CD4-positive, CD25-positive, alpha-beta regulatory T cell (primary cell): ENCODE measurements around the gene PCDHB12. TPM values are rescaled to one million over a fixed set of nuclear protein-coding genes. Genes with fewer than 3 reads are reported as not detected.
"Not testable (repeated sequence)": the region's sequence is repeated elsewhere in the genome, so short reads cannot be mapped to it uniquely, and the experiment has no call there.

Source experiments
- ATAC-seq, 2 donors: fragments of 150-1000 bp; cut with Tn5 transposase; one replicate each; pipeline ENCODE4 v1.10.0; 2021; ENCODE audit warnings: low read depth in 2 of 2, moderate number of reproducible peaks in 2 of 2, moderate library complexity in 1 of 2
- DNase-seq, 3 donors: peaks; one replicate each; pipeline versions ENCODE4 v3.0.0 to v3.0.0-alpha.2; 2012 to 2022; ENCODE audit warnings: mixed read lengths in 1 of 3
- H3K27ac ChIP-seq: one replicate; pipeline ENCODE4 v1.7.0; 2013; ENCODE audit warnings: mild to moderate bottlenecking, low read length; ENCODE audit not compliant: insufficient read depth, poor library complexity, severe bottlenecking
- H3K27me3 ChIP-seq: one replicate; pipeline ENCODE4 v1.7.0; 2013; ENCODE audit warnings: low read length; ENCODE audit not compliant: control insufficient read depth, insufficient read depth
- H3K36me3 ChIP-seq: one replicate; pipeline ENCODE4 v1.7.0; 2013; ENCODE audit warnings: mild to moderate bottlenecking, low read length, moderate library complexity; ENCODE audit not compliant: control insufficient read depth, insufficient read depth
- H3K4me1 ChIP-seq: 2 replicates; pipeline ENCODE4 v1.7.0; 2013; ENCODE audit warnings: mild to moderate bottlenecking, low read length; ENCODE audit not compliant: insufficient read depth, control insufficient read depth, poor library complexity, severe bottlenecking
- H3K4me3 ChIP-seq: one replicate; pipeline ENCODE4 v1.7.0; 2013; ENCODE audit warnings: low read depth, mild to moderate bottlenecking, low read length, moderate library complexity
- H3K9me3 ChIP-seq, 2 experiments: 1 replicate in 1 of 2; 2 replicates in 1 of 2; pipeline ENCODE4 v1.7.0; 2013; ENCODE audit warnings: low read length in 2 of 2, mild to moderate bottlenecking in 1 of 2, moderate library complexity in 1 of 2; ENCODE audit not compliant: control insufficient read depth in 2 of 2
- H3K27ac Mint-ChIP-seq, 3 donors: one replicate each; pipeline ENCODE4 v1.8.0; 2020 to 2022; ENCODE audit warnings: mild to moderate bottlenecking in 3 of 3, mixed read lengths in 3 of 3, moderate library complexity in 2 of 3
- H3K27me3 Mint-ChIP-seq: one replicate; pipeline ENCODE4 v1.8.0; 2022; ENCODE audit warnings: mild to moderate bottlenecking, mixed read lengths
- H3K36me3 Mint-ChIP-seq: one replicate; pipeline ENCODE4 v1.8.0; 2020; ENCODE audit warnings: mixed read lengths
- H3K4me1 Mint-ChIP-seq, 4 donors: one replicate each; pipeline ENCODE4 v1.8.0; 2020 to 2022; ENCODE audit warnings: mixed read lengths in 4 of 4, mild to moderate bottlenecking in 1 of 4
- H3K4me3 Mint-ChIP-seq, 4 donors: one replicate each; pipeline ENCODE4 v1.8.0; 2020 to 2022; ENCODE audit warnings: mild to moderate bottlenecking in 4 of 4, mixed read lengths in 4 of 4, moderate library complexity in 3 of 4
- H3K9me3 Mint-ChIP-seq, 7 donors: one replicate each; pipeline ENCODE4 v1.8.0; 2020 to 2022; ENCODE audit warnings: mixed read lengths in 7 of 7, mild to moderate bottlenecking in 3 of 7, moderate library complexity in 2 of 7
- polyA plus RNA-seq, 4 donors: library from polyadenylated mRNA; unstranded; fragments of 300-500 nt; fragmentation: Illumina TruSeq; gene quantifications; one replicate each; pipeline ENCODE4 v1.2.3, GENCODE V29; 2021
- total RNA-seq: library from RNA; stranded (reverse); gene quantifications from one replicate; pipeline ENCODE4 v1.2.3, GENCODE V29; 2022

Gene PCDHB12
- total and polyA plus RNA-seq, 5 donors from 2014 or later, result not detected

- Histone ChIP-seq H3K4me1 (no peaks in the 10 kb centered on the region), H3K9me3 (no peaks in the 10 kb centered on the region)
- H3K36me3 Mint-ChIP-seq, result peaks cover 6% of the 10 kb centered on the region
These were observed 28.2 kb upstream of the PCDHB12 start for GRCh38 chr5:141180313-141180712.

GRCh38 chr5:141182248-141182647, 26.3 kb upstream of the PCDHB12 start, which contains the start of gene PCDHB16:
Gene PCDHB16 (plus strand): TSS chr5:141182387. CDS start chr5:141182560, 173 bp downstream.
- H3K27me3 Mint-ChIP-seq, result peaks cover 14% of the 10 kb centered on the region
- Histone ChIP-seq H3K4me1 (no peaks in the 10 kb centered on the region), H3K27ac (no peak within 1 kb of the TSS), H3K27me3 (peaks cover 6% of the 10 kb centered on the region), H3K9me3 (no peaks in the 10 kb centered on the region), H3K4me3 (no peak within 1 kb of the TSS), H3K36me3 (no peaks in the 10 kb centered on the region)
- no peak within 1 kb of the TSS for H3K4me3 Mint-ChIP-seq
- H3K27ac Mint-ChIP-seq, result no peak within 1 kb of the TSS
- H3K36me3 Mint-ChIP-seq, result peaks cover 6% of the 10 kb centered on the region
- DNase-seq, result no peak
- H3K9me3 Mint-ChIP-seq, result peaks cover 0 to 27% (median 8%) of the 10 kb centered on the region in 7 donors
- peaks cover 0 to 6% (median 2%) of the 10 kb centered on the region in 4 donors for H3K4me1 Mint-ChIP-seq
- no peak for ATAC-seq

More at GRCh38 chr5:141180313-141180712, 28.2 kb upstream of the PCDHB12 start:
- no peak overlapping the region for H3K4me3 Mint-ChIP-seq
- ATAC-seq (no peak), DNase-seq (no peak)
- no peaks in the 10 kb centered on the region for H3K4me1 Mint-ChIP-seq
- H3K27me3 Mint-ChIP-seq, result peaks cover 4% of the 10 kb centered on the region
- Histone ChIP-seq H3K36me3 (no peaks in the 10 kb centered on the region), H3K27me3 (peaks cover 9% of the 10 kb centered on the region), H3K27ac (no peak overlapping the region), H3K4me3 (no peak overlapping the region)
- H3K27ac Mint-ChIP-seq, result no peak overlapping the region
- peaks cover 0 to 19% (median 6%) of the 10 kb centered on the region in 7 donors for H3K9me3 Mint-ChIP-seq

GRCh38 chr5:141184117-141184855, 24.2 kb upstream of the PCDHB12 start:
- H3K27ac ChIP-seq, H3K36me3 ChIP-seq, H3K4me1 Mint-ChIP-seq, DNase-seq, H3K9me3 ChIP-seq, ATAC-seq, H3K27me3 ChIP-seq, H3K36me3 Mint-ChIP-seq, H3K4me3 ChIP-seq, H3K4me3 Mint-ChIP-seq, H3K4me1 ChIP-seq, H3K27ac Mint-ChIP-seq: not testable (repeated sequence)
- H3K27me3 Mint-ChIP-seq, result peaks cover 19% of the 10 kb centered on the region
- H3K9me3 Mint-ChIP-seq, result peaks cover 0 to 31% (median 12%) of the 10 kb centered on the region in 7 donors

GRCh38 chr5:141186897-141187512, 21.5 kb upstream of the PCDHB12 start, which contains the start of gene PCDHB9:
Gene PCDHB9 (plus strand): TSS chr5:141187161. CDS start chr5:141187319, 158 bp downstream.
- no peak for ATAC-seq
- H3K27me3 Mint-ChIP-seq, result peaks cover 21% of the 10 kb centered on the region

GRCh38 chr5:141188682-141189081, 19.8 kb upstream of the PCDHB12 start:
- DNase-seq, result not testable (repeated sequence)

More at GRCh38 chr5:141186897-141187512, 21.5 kb upstream of the PCDHB12 start, which contains the start of gene PCDHB9:
- Histone ChIP-seq H3K9me3 (peaks cover 0 to 2% of the 10 kb centered on the region in 2 experiments), H3K4me1 (no peaks in the 10 kb centered on the region), H3K27me3 (peaks cover 3% of the 10 kb centered on the region), H3K36me3 (no peaks in the 10 kb centered on the region), H3K4me3 (peak within 1 kb of the TSS; percentile 27), H3K27ac (no peak within 1 kb of the TSS)
- Mint-ChIP-seq H3K36me3 (peaks cover 14% of the 10 kb centered on the region), H3K4me3 (peak within 1 kb of the TSS in 2 of 4 donors; percentile 12 to 49), H3K9me3 (peaks cover 0 to 39% (median 14%) of the 10 kb centered on the region in 7 donors), H3K4me1 (peaks cover 0 to 11% (median 2%) of the 10 kb centered on the region in 4 donors), H3K27ac (no peak within 1 kb of the TSS)
- peak in 2 of 3 donors; percentile 9 to 13 for DNase-seq

GRCh38 chr5:141189131-141189530, 19.4 kb upstream of the PCDHB12 start:
- H3K4me1 ChIP-seq, ATAC-seq, H3K27ac ChIP-seq, H3K9me3 ChIP-seq, H3K4me3 Mint-ChIP-seq, H3K27me3 ChIP-seq, DNase-seq, H3K4me3 ChIP-seq, H3K27ac Mint-ChIP-seq, H3K36me3 ChIP-seq: not testable (repeated sequence)
- Mint-ChIP-seq H3K36me3 (peaks cover 14% of the 10 kb centered on the region), H3K27me3 (peaks cover 20% of the 10 kb centered on the region), H3K4me1 (peaks cover 0 to 11% (median 2%) of the 10 kb centered on the region in 4 donors), H3K9me3 (peaks cover 0 to 38% (median 10%) of the 10 kb centered on the region in 7 donors)

More at GRCh38 chr5:141188682-141189081, 19.8 kb upstream of the PCDHB12 start:
- H3K4me1 Mint-ChIP-seq, result peaks cover 0 to 11% (median 2%) of the 10 kb centered on the region in 4 donors
- not testable (repeated sequence) for H3K4me3 ChIP-seq, H3K9me3 ChIP-seq, ATAC-seq, H3K27ac ChIP-seq, H3K27me3 ChIP-seq, H3K36me3 ChIP-seq, H3K4me1 ChIP-seq, H3K4me3 Mint-ChIP-seq, H3K27ac Mint-ChIP-seq
- H3K27me3 Mint-ChIP-seq, result peaks cover 20% of the 10 kb centered on the region
- H3K36me3 Mint-ChIP-seq, result peaks cover 14% of the 10 kb centered on the region
- H3K9me3 Mint-ChIP-seq, result peaks cover 0 to 39% (median 10%) of the 10 kb centered on the region in 7 donors

GRCh38 chr5:141192110-141192725, 16.3 kb upstream of the PCDHB12 start, which contains the start of gene PCDHB10:
Gene PCDHB10 (plus strand): TSS chr5:141192353. CDS start chr5:141192553, 200 bp downstream.
- Histone ChIP-seq H3K4me3 (no peak within 1 kb of the TSS), H3K27ac (no peak within 1 kb of the TSS), H3K36me3 (no peaks in the 10 kb centered on the region), H3K9me3 (peaks cover 9 to 10% of the 10 kb centered on the region in 2 experiments), H3K27me3 (no peaks in the 10 kb centered on the region), H3K4me1 (no peaks in the 10 kb centered on the region)
- H3K36me3 Mint-ChIP-seq, result peaks cover 8% of the 10 kb centered on the region
- peak in 2 of 3 donors; percentile 8 to 10 for DNase-seq
- no peak within 1 kb of the TSS for H3K27ac Mint-ChIP-seq
- peaks cover 0 to 44% (median 20%) of the 10 kb centered on the region in 7 donors for H3K9me3 Mint-ChIP-seq
- ATAC-seq, result no peak
- H3K27me3 Mint-ChIP-seq, result peaks cover 10% of the 10 kb centered on the region
- no peak within 1 kb of the TSS for H3K4me3 Mint-ChIP-seq
- H3K4me1 Mint-ChIP-seq, result peaks cover 0 to 4% (median 0%) of the 10 kb centered on the region in 4 donors
